GM18907 (cell line): Measurements from ENCODE around the gene TAS2R38.
A peak's percentile ranks its signal among the peaks of the same experiment; 100 is the strongest.

Source experiments
- ATAC-seq: cut with Tn5 transposase; IDR thresholded peaks from one replicate; pipeline ENCODE4 v1.9.1; 2021; ENCODE audit warnings: mild to moderate bottlenecking, moderate library complexity; ENCODE audit not compliant: unreplicated experiment

The TAS2R38 gene

GRCh38 chr7:141976524-141977245 is 3.1 kb upstream of the TAS2R38 start:
- ATAC-seq: no peak

GRCh38 chr7:141975806-141976523 is 2.4 kb upstream of the TAS2R38 start:
- ATAC-seq: peak; percentile 81

DNA sequence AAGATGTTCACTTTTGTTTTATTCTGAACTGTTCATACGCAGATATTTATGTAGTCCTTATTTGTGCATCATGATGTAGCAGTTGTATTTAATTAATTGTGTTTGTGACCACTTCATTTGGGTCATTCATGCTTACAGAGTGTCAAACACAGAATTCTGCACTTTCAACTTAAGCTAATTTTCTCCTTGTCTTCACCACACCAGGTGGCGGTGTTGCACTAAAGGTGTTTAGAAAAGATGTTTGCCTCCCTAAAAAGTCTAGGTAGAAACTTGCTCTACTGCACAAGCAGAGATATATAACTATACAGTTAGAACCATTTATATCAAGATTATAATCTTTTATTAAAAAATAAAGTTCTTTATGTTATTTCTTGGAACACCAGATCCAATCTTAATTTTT is 1.3 kb upstream of the TAS2R38 start:
- ATAC-seq: no peak

- peak; percentile 68 for ATAC-seq
Observed at GRCh38 chr7:141960687-141961422, 12.7 kb downstream of the TAS2R38 start.

- ATAC-seq: no peak
Observed at GRCh38 chr7:141956084-141956483, 17.5 kb downstream of the TAS2R38 start.

- ATAC-seq: no peak
Observed at GRCh38 chr7:141954334-141954733, 19.2 kb downstream of the TAS2R38 start.

DNA sequence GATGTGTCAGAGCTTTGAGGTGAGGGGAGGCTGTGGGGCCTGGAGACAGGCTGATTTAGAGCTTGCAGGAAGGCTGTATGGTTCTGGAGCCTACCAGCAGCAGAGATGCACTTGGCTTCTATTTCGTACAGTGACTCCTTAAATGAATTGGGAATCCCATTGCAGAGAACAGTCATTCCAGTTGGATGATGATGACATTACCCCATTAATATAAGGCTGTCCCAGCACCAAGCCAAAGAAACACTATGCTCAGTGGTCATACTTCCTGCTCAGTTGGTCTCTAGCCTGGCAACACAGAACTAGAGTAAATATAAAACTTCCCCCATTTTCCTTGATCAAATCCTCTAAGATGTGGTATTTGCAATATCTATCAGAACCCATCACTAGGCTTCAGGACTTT is 21.1 kb downstream of the TAS2R38 start:
- ATAC-seq: no peak

- ATAC-seq: no peak
Observed at GRCh38 chr7:141950806-141951205, 22.8 kb downstream of the TAS2R38 start.

GRCh38 chr7:141949911-141950310 is 23.7 kb downstream of the TAS2R38 start:
- ATAC-seq: no peak

- no peak for ATAC-seq
Observed at GRCh38 chr7:141949451-141949850, 24.1 kb downstream of the TAS2R38 start.

GRCh38 chr7:141949021-141949420 is 24.6 kb downstream of the TAS2R38 start:
- ATAC-seq: no peak

GRCh38 chr7:141946796-141947195 is 26.8 kb downstream of the TAS2R38 start, which contains the start of gene CLEC5A:
TSS of gene CLEC5A (minus strand) at chr7:141946974. CDS start at chr7:141946292, 682 bp downstream.
- no peak for ATAC-seq

DNA sequence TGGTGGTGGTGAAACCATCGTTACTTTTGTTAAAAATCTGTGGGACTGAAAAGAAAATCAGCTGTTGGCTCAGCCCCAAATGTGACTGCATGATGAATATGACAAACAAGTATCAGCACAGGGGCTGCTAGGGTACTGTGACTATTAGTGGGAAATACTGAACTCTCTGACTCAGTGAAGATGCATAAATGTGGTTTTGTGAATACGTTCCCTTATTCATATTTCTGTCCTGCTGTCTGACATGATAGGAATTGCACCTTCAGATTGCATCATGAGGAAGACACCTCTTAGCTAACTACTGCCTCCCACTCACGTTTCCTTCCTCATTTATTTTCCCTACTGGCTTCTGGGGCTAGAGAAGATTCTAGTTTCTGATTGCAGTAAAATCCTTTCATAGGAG is 28.2 kb downstream of the TAS2R38 start:
- no peak for ATAC-seq

DNA sequence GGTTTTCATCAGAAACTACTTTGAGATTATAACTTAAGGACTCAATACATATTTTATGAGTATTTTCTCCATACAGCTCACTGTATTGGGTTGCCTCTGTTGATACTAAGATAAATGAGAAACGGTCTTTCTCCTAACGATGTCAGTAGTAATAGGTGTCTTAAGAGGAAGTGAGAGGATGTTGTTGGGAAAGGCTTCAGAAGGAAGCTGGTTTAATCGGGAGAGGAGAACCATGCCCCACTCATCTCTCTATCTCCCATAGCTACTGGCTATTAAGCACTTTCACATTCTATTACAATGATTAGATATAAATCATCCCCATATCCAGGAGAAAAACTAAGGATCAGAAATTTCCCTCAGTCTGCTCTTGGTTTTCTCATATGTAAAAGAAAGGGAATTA is 28.8 kb downstream of the TAS2R38 start:
- ATAC-seq: no peak

- no peak for ATAC-seq
Observed at GRCh38 chr7:141943846-141944245, 29.7 kb downstream of the TAS2R38 start.

DNA sequence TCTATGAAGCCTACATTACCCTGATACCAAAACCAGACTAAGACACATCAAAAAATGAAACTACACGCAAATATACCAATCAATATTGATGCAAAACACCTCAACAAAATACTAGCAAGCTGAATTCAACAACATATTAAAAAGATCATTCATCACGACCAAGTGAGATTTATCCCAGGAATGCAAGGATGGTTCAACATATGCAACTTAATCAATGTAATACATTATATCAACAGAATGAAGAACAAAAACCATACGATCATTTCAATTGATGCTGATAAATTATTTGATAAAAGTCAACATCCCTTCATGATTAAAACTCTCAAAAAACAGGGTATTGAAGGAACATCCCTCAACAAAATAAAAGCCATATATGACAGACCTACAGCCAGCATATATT is 32.5 kb downstream of the TAS2R38 start:
- ATAC-seq: no peak

DNA sequence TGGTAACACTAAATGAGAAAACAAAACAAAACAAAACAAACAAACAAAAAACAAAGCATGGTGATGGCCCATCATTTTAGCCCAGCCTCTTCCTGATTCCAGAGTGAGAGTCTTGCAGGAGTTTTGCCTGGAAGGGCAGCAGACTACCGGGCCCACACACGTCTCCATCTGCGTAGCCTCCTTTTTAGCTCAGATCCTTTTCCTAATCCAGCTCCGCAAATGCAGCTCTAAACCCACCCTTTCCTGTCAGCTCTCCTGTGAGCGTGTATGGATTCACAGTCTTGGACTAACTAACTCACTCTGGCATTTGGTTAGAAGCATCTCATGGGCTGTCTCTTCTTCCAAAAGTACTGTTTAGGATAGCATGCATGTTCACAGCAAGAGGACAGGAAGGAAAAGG is 43.4 kb downstream of the TAS2R38 start:
- no peak for ATAC-seq

DNA sequence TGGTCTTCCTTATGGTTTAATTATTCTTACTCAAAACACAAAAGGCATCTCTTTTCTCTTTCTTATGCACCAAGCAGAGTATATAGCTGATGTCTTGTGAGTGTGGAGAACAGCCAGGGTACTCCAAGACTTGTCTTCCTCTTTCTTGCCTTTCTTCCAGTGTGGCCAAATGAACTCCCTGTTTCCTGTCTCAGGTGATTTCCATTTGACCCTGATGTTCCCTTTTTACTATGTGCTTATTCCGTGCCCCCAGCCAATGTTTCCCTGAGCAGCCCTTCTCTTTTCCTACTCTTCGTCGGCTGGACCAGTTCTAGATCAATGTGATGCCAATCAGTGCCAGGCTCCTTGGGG is 44.8 kb downstream of the TAS2R38 start:
- no peak for ATAC-seq

GRCh38 chr7:141928146-141928844 is 45.3 kb downstream of the TAS2R38 start:
- no peak for ATAC-seq
